SK-N-SH treated with all-trans-retinoic acid at 6 μM for 48 hours (cell line): ENCODE results near the gene ISG15.

Experiments
- ATAC-seq: fragments of 200-7000 bp; cut with Tn5 transposase; 3 replicates; pipeline ENCODE4 v1.9.1; 2020; ENCODE audit warnings: mild to moderate bottlenecking, moderate library complexity
- ARNTL ChIP-seq: fragments of 450-650 bp; formaldehyde crosslinking; IDR thresholded peaks from 2 replicates; pipeline ENCODE4 v1.5.0; 2020; ENCODE audit warnings: low read depth, mild to moderate bottlenecking, moderate library complexity, borderline replicate concordance
- BACH2 ChIP-seq: fragments of 250-450 bp; sonication (Bioruptor Pico); IDR thresholded peaks from 2 replicates; pipeline ENCODE4 v1.9.0; 2021; ENCODE audit warnings: mild to moderate bottlenecking, borderline replicate concordance
- CREB5 ChIP-seq: fragments of 250-450 bp; sonication (Bioruptor Pico); IDR thresholded peaks from 2 replicates; pipeline ENCODE4 v1.5.1; 2020; ENCODE audit warnings: low read depth, mild to moderate bottlenecking, moderate library complexity
- CSDC2 ChIP-seq: fragments of 250-450 bp; sonication (Bioruptor Pico); IDR thresholded peaks from 2 replicates; pipeline ENCODE4 v1.5.0; 2020; ENCODE audit warnings: mild to moderate bottlenecking, moderate library complexity
- CSRNP3 ChIP-seq: fragments of 250-450 bp; sonication (Bioruptor Pico); IDR thresholded peaks from 2 replicates; pipeline ENCODE4 v1.5.1; 2021; ENCODE audit warnings: mild to moderate bottlenecking, moderate library complexity
- ESRRG ChIP-seq: fragments of 250-450 bp; sonication (Bioruptor Pico); IDR thresholded peaks from 2 replicates; pipeline ENCODE4 v1.6.1; 2021; ENCODE audit warnings: mild to moderate bottlenecking
- GLIS3 ChIP-seq: fragments of 250-450 bp; sonication (Bioruptor Pico); IDR thresholded peaks from 2 replicates; pipeline ENCODE4 v1.5.0; 2020; ENCODE audit warnings: mild to moderate bottlenecking, moderate library complexity
- ISL1 ChIP-seq: fragments of 250-450 bp; sonication (Bioruptor Pico); IDR thresholded peaks from 2 replicates; pipeline ENCODE4 v2.1.2; 2022; ENCODE audit warnings: mild to moderate bottlenecking, moderate library complexity
- OSR1 ChIP-seq: fragments of 250-450 bp; sonication (Bioruptor Pico); IDR thresholded peaks from 2 replicates; pipeline ENCODE4 v1.8.0; 2022; ENCODE audit warnings: moderate library complexity, mild to moderate bottlenecking, inconsistent platforms
- PATZ1 ChIP-seq: fragments of 250-450 bp; sonication (Bioruptor Pico); IDR thresholded peaks from 2 replicates; pipeline ENCODE4 v1.8.0; 2020; ENCODE audit warnings: mild to moderate bottlenecking, moderate library complexity, borderline replicate concordance
- POU6F1 ChIP-seq: fragments of 250-450 bp; sonication (Bioruptor Pico); IDR thresholded peaks from 2 replicates; pipeline ENCODE4 v1.8.0; 2021; ENCODE audit warnings: low read depth, mild to moderate bottlenecking, moderate library complexity, borderline replicate concordance
- RARB ChIP-seq: fragments of 250-450 bp; sonication (Bioruptor Pico); IDR thresholded peaks from 2 replicates; pipeline ENCODE4 v1.8.0; 2021; ENCODE audit warnings: mild to moderate bottlenecking, moderate library complexity
- SNAI2 ChIP-seq: fragments of 250-450 bp; sonication (Bioruptor Pico); IDR thresholded peaks from 2 replicates; pipeline ENCODE4 v1.5.0; 2020; ENCODE audit warnings: mild to moderate bottlenecking, moderate library complexity
- TOX ChIP-seq: fragments of 250-450 bp; sonication (Bioruptor Pico); IDR thresholded peaks from 2 replicates; pipeline ENCODE4 v1.8.0; 2021; ENCODE audit warnings: mild to moderate bottlenecking, moderate library complexity, borderline replicate concordance
- TSHZ2 ChIP-seq: fragments of 250-450 bp; sonication (Bioruptor Pico); IDR thresholded peaks from 2 replicates; pipeline ENCODE4 v1.5.0; 2020; ENCODE audit warnings: mild to moderate bottlenecking, moderate library complexity
- ZC3H10 ChIP-seq: fragments of 250-450 bp; sonication (Bioruptor Pico); IDR thresholded peaks from 2 replicates; pipeline ENCODE4 v1.5.1; 2021; ENCODE audit warnings: mild to moderate bottlenecking, moderate library complexity
- ZFP3 ChIP-seq: fragments of 250-450 bp; sonication (Bioruptor Pico); IDR thresholded peaks from 2 replicates; pipeline ENCODE4 v1.5.0; 2020; ENCODE audit warnings: mild to moderate bottlenecking, moderate library complexity
- ZFP30 ChIP-seq: fragments of 450-650 bp; formaldehyde crosslinking; IDR thresholded peaks from 2 replicates; pipeline ENCODE4 v1.5.0; 2022; ENCODE audit warnings: mild to moderate bottlenecking, moderate library complexity
- ZNF565 ChIP-seq: fragments of 450-650 bp; formaldehyde crosslinking; conservative IDR thresholded peaks from 2 replicates; pipeline ENCODE4 v1.5.0; 2020; ENCODE audit warnings: low read depth, mild to moderate bottlenecking, moderate library complexity
- ZNF70 ChIP-seq: fragments of 450-650 bp; formaldehyde crosslinking; IDR thresholded peaks from 2 replicates; pipeline ENCODE4 v1.5.0; 2020; ENCODE audit warnings: mild to moderate bottlenecking, moderate library complexity
- ZNF8 ChIP-seq: fragments of 450-650 bp; formaldehyde crosslinking; IDR thresholded peaks from 2 replicates; pipeline ENCODE4 v1.5.0; 2020; ENCODE audit warnings: mild to moderate bottlenecking, moderate library complexity

ISG15 gene

GRCh38 chr1:996851-997712, 16.2 kb upstream of the ISG15 start:
- TF ChIP-seq RARB (CRISPR knock-in tag) (no peak), ZFP30 (CRISPR knock-in tag) (no peak), TOX (no peak), CSRNP3 (CRISPR knock-in tag) (no peak), CSDC2 (CRISPR knock-in tag) (no peak), BACH2 (CRISPR knock-in tag) (no peak), ZNF565 (CRISPR knock-in tag) (no peak), OSR1 (CRISPR knock-in tag) (no peak), PATZ1 (no peak), POU6F1 (no peak), ZNF8 (CRISPR knock-in tag) (no peak), GLIS3 (CRISPR knock-in tag) (no peak), ZC3H10 (CRISPR knock-in tag) (no peak), ESRRG (CRISPR knock-in tag) (no peak), ISL1 (no peak), CREB5 (CRISPR knock-in tag) (no peak), SNAI2 (no peak), ARNTL (CRISPR knock-in tag) (no peak), TSHZ2 (no peak)
- no peak for ATAC-seq

- no peak for ATAC-seq
- no peak for TF ChIP-seq ZC3H10 (CRISPR knock-in tag)
- TF ChIP-seq TSHZ2, result no peak
- no peak for TF ChIP-seq CREB5 (CRISPR knock-in tag)
- no peak for TF ChIP-seq ZFP3 (CRISPR knock-in tag)
- TF ChIP-seq ZNF70 (CRISPR knock-in tag), result no peak
- no peak for TF ChIP-seq CSDC2 (CRISPR knock-in tag)
- TF ChIP-seq BACH2 (CRISPR knock-in tag), result no peak
- no peak for TF ChIP-seq CSRNP3 (CRISPR knock-in tag)
- no peak for TF ChIP-seq SNAI2
- TF ChIP-seq PATZ1, result no peak
- no peak for TF ChIP-seq ARNTL (CRISPR knock-in tag)
- TF ChIP-seq, all 23 proteins: peak for 0
Measured at GRCh38 chr1:997713-997992, 15.6 kb upstream of the ISG15 start.
